ENCODE data around the gene ARCN1. TPM values are rescaled to one million over a fixed set of nuclear protein-coding genes. Genes with fewer than 3 reads are reported as not detected.

The ARCN1 gene
- total RNA-seq: 100 to 1,000 TPM; 103 to 157 (median 112) TPM

DNA sequence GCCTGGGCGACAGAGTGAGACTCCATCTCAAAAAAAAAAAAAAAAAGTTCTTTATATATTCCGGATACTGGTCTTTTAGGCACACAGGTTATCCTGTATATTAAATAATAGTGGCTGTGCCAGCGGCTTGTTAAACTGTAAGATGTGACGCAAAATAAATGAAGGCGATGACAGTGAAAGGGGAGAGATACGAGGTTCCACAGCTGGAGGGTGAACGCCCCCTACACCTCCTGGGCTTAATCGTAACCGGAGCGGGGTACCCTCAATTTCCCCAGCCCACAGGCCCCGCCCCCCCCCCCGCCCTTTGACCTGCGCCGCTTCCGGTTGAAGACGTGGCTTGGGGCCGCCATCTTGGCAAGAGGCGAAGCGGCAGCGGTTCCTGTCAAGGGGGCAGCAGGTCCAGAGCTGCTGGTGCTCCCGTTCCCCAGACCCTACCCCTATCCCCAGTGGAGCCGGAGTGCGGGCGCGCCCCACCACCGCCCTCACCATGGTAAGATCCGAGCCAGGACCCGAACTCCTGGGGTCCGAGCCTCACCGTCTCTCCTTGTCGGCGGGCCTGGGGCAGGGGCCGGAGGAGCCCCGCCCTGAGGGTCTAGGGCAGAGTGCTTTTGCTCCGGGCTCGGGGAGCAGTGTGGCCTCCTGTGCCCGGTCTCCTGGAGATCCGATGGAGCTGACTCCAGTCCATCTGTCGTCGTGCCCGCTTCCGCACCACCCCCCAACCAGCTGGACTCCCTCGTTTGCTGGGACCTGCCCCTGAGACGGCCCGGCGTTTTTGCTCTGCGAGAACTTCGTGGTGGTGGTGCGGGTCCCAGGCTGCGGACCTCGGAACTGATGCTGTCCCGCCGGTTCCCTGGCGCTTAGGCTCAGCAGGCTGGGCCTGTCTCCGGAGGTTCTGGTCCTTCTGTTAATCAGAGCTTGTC, at the start of gene ARCN1:
Gene ARCN1, plus strand, starts transcription at position 349 of the 920 bp plus-strand sequence. Its CDS starts 139 bp downstream, at position 488.
- Histone ChIP-seq H3K9me3 (no peaks in the 10 kb centered on the region), H3K4me3 (replicated peaks in 1 of 3) (peak within 1 kb of the TSS; percentile 50 to 98 (median 60)), H3K27me3 (no peaks in the 10 kb centered on the region), H3K4me1 (peaks cover 24 to 39% of the 10 kb centered on the region in 2 donors), H3K27ac (peak within 1 kb of the TSS; percentile 93 to 99 (median 98)), H3K36me3 (no peaks in the 10 kb centered on the region)
- intact Hi-C loops (cut with DNase I): no loop called here
- WGBS, 2 donors: 0 to 1% methylated on average over 26 to 42 of the region's 55 CpGs
- no peak for TF ChIP-seq CTCF (IDR thresholded peaks at IDR 0.05)
- peak in 1 of 2 donors; percentile 72 for TF ChIP-seq POLR2A (IDR thresholded peaks at IDR 0.05)
- peak; percentile 78 to 80 for DNase-seq

- H3K36me3 ChIP-seq: peaks cover 45 to 52% of the 10 kb centered on the region in 2 donors
- intact Hi-C loops (cut with DNase I): no loop called here
- 55 to 69% methylated on average over 6 of the region's 6 CpGs for WGBS, 2 donors
These were observed 49.6 kb upstream of the ARCN1 start for GRCh38 chr11:118522571-118523072.

DNA sequence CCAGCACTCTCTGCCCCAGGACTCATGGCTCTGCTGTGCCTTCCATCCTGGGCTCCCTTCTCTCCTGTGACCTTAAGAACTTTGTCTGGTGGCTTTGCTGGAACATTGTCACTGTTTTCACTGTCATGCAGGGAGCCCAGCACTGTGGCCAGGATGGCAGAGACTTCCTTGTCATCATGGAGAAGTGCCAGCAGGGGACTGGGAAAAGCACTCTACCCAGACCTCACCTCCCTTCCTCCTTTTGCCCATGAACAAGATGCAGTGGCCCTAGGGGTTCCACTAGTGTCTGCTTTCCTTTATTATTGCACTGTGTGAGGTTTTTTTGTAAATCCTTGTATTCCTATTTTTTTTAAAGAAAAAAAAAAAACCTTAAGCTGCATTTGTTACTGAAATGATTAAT, 47.9 kb upstream of the ARCN1 start:
- Histone ChIP-seq H3K36me3 (peaks cover 41 to 43% of the 10 kb centered on the region in 2 donors), H3K9me3 (no peaks in the 10 kb centered on the region), H3K27me3 (no peaks in the 10 kb centered on the region), H3K4me3 (replicated peaks in 1 of 3) (no peak overlapping the region), H3K27ac (no peak overlapping the region), H3K4me1 (peaks cover 7 to 17% of the 10 kb centered on the region in 2 donors)
- no peak for DNase-seq
- intact Hi-C loops (cut with DNase I): no loop called here
- TF ChIP-seq CTCF (IDR thresholded peaks at IDR 0.05): no peak
- TF ChIP-seq POLR2A (IDR thresholded peaks at IDR 0.05): no peak

More at GRCh38 chr11:118522571-118523072, 49.6 kb upstream of the ARCN1 start:
- Histone ChIP-seq H3K4me3 (replicated peaks in 1 of 3) (no peak overlapping the region), H3K4me1 (peaks cover 0 to 6% of the 10 kb centered on the region in 2 donors), H3K27me3 (no peaks in the 10 kb centered on the region), H3K9me3 (no peaks in the 10 kb centered on the region), H3K27ac (no peak overlapping the region)
- DNase-seq: peak in 1 of 2 donors; percentile 5
- TF ChIP-seq CTCF (IDR thresholded peaks at IDR 0.05) (peak in 1 of 6 experiments; percentile 25), POLR2A (IDR thresholded peaks at IDR 0.05) (no peak)

GRCh38 chr11:118524757-118525470, 47.3 kb upstream of the ARCN1 start:
- H3K27ac ChIP-seq: no peak overlapping the region
- intact Hi-C loops (cut with DNase I): no loop called here

More at GRCh38 chr11:118524757-118525470, 47.3 kb upstream of the ARCN1 start:
- DNase-seq: no peak
- Histone ChIP-seq H3K4me3 (replicated peaks in 1 of 3) (no peak overlapping the region), H3K36me3 (peaks cover 35 to 39% of the 10 kb centered on the region in 2 donors), H3K9me3 (no peaks in the 10 kb centered on the region), H3K4me1 (peaks cover 12 to 23% of the 10 kb centered on the region in 2 donors), H3K27me3 (no peaks in the 10 kb centered on the region)
- TF ChIP-seq CTCF (IDR thresholded peaks at IDR 0.05) (no peak), POLR2A (IDR thresholded peaks at IDR 0.05) (no peak)
- WGBS, 2 donors: 93 to 99% methylated on average over 6 of the region's 6 CpGs
